Right atrium auricular region (tissue), 2 donors: Measurements from ENCODE around the gene MTFP1. TPM values are rescaled to one million over a fixed set of nuclear protein-coding genes. Genes with fewer than 3 reads are reported as not detected.
"Not testable (repeated sequence)": the region's sequence is repeated elsewhere in the genome, so short reads cannot be mapped to it uniquely, and the experiment has no call there.

Experiments
- DNase-seq: peaks from one replicate; pipeline ENCODE4 v3.0.0-alpha.2; 2019; ENCODE audit warnings: low spot score
- H3K27ac ChIP-seq, 2 donors: fragments of 200-600 bp; sonication (generic); 1 replicate in 1 of 2; 2 replicates in 1 of 2; pipeline ENCODE4 v1.5.1; 2016 to 2019
- H3K27me3 ChIP-seq, 2 donors: fragments of 200-600 bp; sonication (generic); one replicate each; pipeline versions ENCODE4 v1.5.1 to v1.6.0; 2017 to 2019
- H3K36me3 ChIP-seq: fragments of 200-600 bp; sonication (generic); one replicate; pipeline ENCODE4 v1.5.1; 2016
- H3K4me1 ChIP-seq, 2 donors: fragments of 200-600 bp; sonication (generic); one replicate each; pipeline versions ENCODE4 v1.5.1 to v1.6.0; 2017 to 2019
- H3K4me3 ChIP-seq, 2 donors: fragments of 200-600 bp; sonication (generic); 1 replicate in 1 of 2; 2 replicates in 1 of 2; pipeline ENCODE4 v1.5.1; 2017 to 2019; ENCODE audit warnings: mild to moderate bottlenecking in 1 of 2, moderate library complexity in 1 of 2
- H3K9me3 ChIP-seq, 2 donors: fragments of 200-600 bp; sonication (generic); one replicate each; pipeline ENCODE4 v1.5.1; 2019
- CTCF ChIP-seq, 2 donors: fragments of 200-600 bp; sonication (generic); IDR thresholded peaks; one replicate each; pipeline ENCODE4 v1.5.1; 2019; ENCODE audit warnings: antibody characterized with exemption in 2 of 2
- total RNA-seq, 2 donors: library from RNA; depleted of rRNA; stranded (reverse); fragments of >200 nt; gene quantifications; one replicate each; pipeline ENCODE4 v1.1.0, GENCODE V29; 2016

Gene MTFP1
- total RNA-seq, 2 donors from 2014 or later, result 18.4 to 38.8 TPM

GRCh38 chr22:30457981-30458380 lies 32.4 kb downstream of the MTFP1 start:
- H3K27me3 ChIP-seq, result no peaks in the 10 kb centered on the region
- no peak overlapping the region for H3K27ac ChIP-seq
- no peaks in the 10 kb centered on the region for H3K4me1 ChIP-seq
- no peak for DNase-seq
- TF ChIP-seq CTCF (IDR thresholded peaks at IDR 0.05), result no peak
- no peaks in the 10 kb centered on the region for H3K36me3 ChIP-seq
- H3K9me3 ChIP-seq, result no peaks in the 10 kb centered on the region
- H3K4me3 ChIP-seq, result no peak overlapping the region

DNA sequence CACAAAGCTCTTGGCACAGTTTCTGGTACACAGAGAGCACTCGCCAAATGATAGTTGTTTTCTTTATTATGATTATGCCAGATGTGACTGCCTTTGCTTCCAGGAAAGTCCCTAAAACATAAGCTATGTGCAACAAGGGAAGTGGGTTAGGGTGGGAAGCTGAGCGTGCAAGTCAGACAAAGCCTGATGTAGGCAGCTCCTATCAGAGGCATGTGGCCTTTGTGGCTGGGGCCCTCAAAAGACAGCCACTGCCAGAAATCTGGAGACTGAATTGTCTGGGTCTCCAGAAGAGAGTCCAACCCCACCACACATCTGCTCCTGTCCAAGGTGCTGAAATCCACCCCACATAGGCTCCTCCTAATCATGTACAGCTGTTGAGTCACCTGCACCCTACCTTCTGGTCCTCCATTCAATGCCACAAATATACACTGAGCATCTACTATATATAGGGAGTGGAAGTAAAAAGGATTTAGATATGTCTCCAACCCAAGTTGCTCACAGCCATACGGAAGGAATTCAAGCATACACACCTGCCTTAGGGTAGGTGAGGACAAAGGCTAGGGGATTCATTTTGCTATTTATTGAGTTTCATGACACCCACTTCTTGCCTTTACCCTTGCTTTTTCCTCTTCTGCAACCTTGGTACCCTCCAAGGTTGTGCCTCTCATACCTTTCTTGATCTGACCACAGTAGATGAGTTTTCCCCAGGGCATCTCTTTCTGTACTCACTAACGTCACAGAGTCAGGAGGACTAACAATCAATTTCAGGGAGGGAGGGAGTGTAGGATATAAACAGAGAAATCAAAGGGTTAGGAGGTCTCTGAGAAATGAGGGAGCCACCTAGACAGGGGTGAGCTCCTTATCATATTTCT lies 33.8 kb downstream of the MTFP1 start:
- Histone ChIP-seq H3K4me1 (no peaks in the 10 kb centered on the region), H3K27me3 (no peaks in the 10 kb centered on the region), H3K27ac (no peak overlapping the region), H3K4me3 (no peak overlapping the region), H3K9me3 (no peaks in the 10 kb centered on the region), H3K36me3 (no peaks in the 10 kb centered on the region)
- DNase-seq, result no peak
- no peak for TF ChIP-seq CTCF (IDR thresholded peaks at IDR 0.05)

- Histone ChIP-seq H3K4me3 (no peak overlapping the region), H3K36me3 (no peaks in the 10 kb centered on the region), H3K4me1 (no peaks in the 10 kb centered on the region), H3K27me3 (no peaks in the 10 kb centered on the region), H3K9me3 (no peaks in the 10 kb centered on the region), H3K27ac (no peak overlapping the region)
- TF ChIP-seq CTCF (IDR thresholded peaks at IDR 0.05), result no peak
- no peak for DNase-seq
These were observed 34.6 kb downstream of the MTFP1 start for GRCh38 chr22:30460147-30460546.

DNA sequence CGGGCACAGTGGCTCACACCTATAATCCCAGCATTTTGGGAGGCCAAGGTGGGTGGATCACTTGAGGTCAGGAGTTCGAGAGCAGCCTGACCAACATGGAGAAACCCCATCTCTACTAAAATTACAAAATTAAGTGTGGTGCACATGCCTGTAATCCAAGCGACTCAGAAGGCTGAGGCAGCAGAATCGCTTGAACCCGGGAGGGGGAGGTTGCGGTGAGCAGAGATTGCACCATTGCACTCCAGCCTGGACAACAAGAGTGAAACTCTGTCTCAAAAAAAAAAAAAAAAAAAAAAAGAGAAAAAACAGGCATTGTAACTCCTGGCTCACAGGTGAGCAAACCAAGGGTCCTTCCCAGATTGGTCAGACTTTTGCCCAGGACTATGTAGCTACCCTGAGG lies 35.0 kb downstream of the MTFP1 start:
- H3K9me3 ChIP-seq, DNase-seq: not testable (repeated sequence)

DNA sequence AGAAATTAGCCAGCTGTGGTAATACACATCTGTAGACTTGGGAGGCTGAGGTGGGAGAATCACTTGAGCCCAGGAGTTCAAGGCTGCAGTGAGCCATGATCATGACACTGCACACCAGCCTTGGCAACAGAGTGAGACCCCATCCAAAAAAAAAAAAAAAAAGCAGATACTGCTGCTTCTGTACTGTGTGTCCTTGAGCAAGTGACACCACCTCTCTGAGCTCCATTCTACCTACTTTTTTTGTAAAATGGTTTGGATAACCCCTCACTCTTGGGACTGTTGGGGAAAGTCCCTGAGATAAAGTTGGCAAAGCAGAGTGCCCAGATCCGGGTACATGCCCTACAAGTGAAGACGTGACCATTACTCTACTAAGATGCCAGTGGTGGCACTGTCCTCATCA lies 43.6 kb downstream of the MTFP1 start:
- Histone ChIP-seq H3K27ac (no peak overlapping the region), H3K4me3 (no peak overlapping the region), H3K36me3 (no peaks in the 10 kb centered on the region), H3K9me3 (no peaks in the 10 kb centered on the region), H3K4me1 (no peaks in the 10 kb centered on the region), H3K27me3 (no peaks in the 10 kb centered on the region)
- TF ChIP-seq CTCF (IDR thresholded peaks at IDR 0.05), result no peak
- DNase-seq, result no peak

More for the DNA sequence above, 35.0 kb downstream of the MTFP1 start:
- H3K4me1 ChIP-seq, H3K27ac ChIP-seq, H3K36me3 ChIP-seq, H3K4me3 ChIP-seq, H3K27me3 ChIP-seq: not testable (repeated sequence)

DNA sequence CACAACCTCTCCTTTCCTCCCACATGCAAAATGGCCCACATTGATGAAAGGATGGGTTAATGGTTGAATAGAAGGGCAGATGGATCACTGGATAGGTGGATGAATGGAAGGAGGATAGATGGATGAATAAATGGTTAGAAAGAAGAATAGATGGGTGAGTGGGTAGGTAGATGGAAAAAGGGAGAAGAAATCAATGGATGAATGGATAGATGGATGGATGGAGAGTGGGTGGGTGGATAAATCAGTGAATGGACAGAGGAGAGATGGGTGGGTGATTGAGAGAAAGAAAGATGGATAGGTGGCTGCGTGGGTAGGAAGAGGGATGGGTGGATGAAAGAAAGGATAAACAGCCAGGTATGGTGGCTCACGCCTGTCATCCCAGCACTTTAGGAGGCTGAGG lies 45.1 kb downstream of the MTFP1 start:
- TF ChIP-seq CTCF (IDR thresholded peaks at IDR 0.05), result no peak
- no peak for DNase-seq
- no peaks in the 10 kb centered on the region for H3K36me3 ChIP-seq
- H3K9me3 ChIP-seq, result no peaks in the 10 kb centered on the region
- H3K27ac ChIP-seq, result no peak overlapping the region
- H3K27me3 ChIP-seq, result no peaks in the 10 kb centered on the region
- H3K4me1 ChIP-seq, result no peaks in the 10 kb centered on the region
- no peak overlapping the region for H3K4me3 ChIP-seq
